Colonic mucosa (tissue), 4 donors: Measurements from ENCODE around the gene KCTD18. TPM values are rescaled to one million over a fixed set of nuclear protein-coding genes. Genes with fewer than 3 reads are reported as not detected.

Experiments used
- DNase-seq: peaks from one replicate; pipeline ENCODE4 v3.0.0-alpha.2; 2020
- H3K27ac ChIP-seq: fragments of 200-600 bp; one replicate; pipeline ENCODE4 v1.8.0; 2021
- H3K27me3 ChIP-seq: fragments of 200-600 bp; one replicate; pipeline ENCODE4 v1.8.0; 2021
- H3K36me3 ChIP-seq: fragments of 200-600 bp; one replicate; pipeline ENCODE4 v1.8.0; 2021
- H3K4me1 ChIP-seq: fragments of 200-600 bp; one replicate; pipeline ENCODE4 v1.8.0; 2021; ENCODE audit warnings: mild to moderate bottlenecking
- H3K4me3 ChIP-seq: fragments of 200-600 bp; one replicate; pipeline ENCODE4 v1.8.0; 2021
- H3K9ac ChIP-seq, 2 donors: one replicate each; pipeline ENCODE4 v1.7.0; 2013; ENCODE audit warnings: control low read depth in 2 of 2, low read depth in 2 of 2, low read length in 2 of 2
- H3K9me3 ChIP-seq: fragments of 200-600 bp; one replicate; pipeline ENCODE4 v1.8.0; 2021
- intact Hi-C: fragments of 100-400 bp; cut with DNase I; formaldehyde crosslinking; loops from one replicate; pipeline ENCODE4 v1.14.1; 2022
- total RNA-seq, 2 donors: library from RNA; stranded (reverse); fragmentation: NEBNext Ultra II Directional in 1 of 2; extraction: Animal tissue kit (Norgen Biotek cat#: 25700) in 1 of 2; gene quantifications; one replicate each; pipeline ENCODE4 v1.2.1, GENCODE V29; 2021
- TF ChIP-seq, protein P1 (sequence below): fragments of 200-600 bp; IDR thresholded peaks from one replicate; pipeline ENCODE4 v1.8.0; 2022; ENCODE audit warnings: antibody characterized with exemption, mild to moderate bottlenecking
- donor health status: healthy.
- donor health status: DM: no; HTN: no; CAD: no.
- donor health status: DM: no; HTN: no; CAD: no.

The KCTD18 gene
- total RNA-seq, 2 donors from 2014 or later: 8.6 to 13.8 TPM

DNA sequence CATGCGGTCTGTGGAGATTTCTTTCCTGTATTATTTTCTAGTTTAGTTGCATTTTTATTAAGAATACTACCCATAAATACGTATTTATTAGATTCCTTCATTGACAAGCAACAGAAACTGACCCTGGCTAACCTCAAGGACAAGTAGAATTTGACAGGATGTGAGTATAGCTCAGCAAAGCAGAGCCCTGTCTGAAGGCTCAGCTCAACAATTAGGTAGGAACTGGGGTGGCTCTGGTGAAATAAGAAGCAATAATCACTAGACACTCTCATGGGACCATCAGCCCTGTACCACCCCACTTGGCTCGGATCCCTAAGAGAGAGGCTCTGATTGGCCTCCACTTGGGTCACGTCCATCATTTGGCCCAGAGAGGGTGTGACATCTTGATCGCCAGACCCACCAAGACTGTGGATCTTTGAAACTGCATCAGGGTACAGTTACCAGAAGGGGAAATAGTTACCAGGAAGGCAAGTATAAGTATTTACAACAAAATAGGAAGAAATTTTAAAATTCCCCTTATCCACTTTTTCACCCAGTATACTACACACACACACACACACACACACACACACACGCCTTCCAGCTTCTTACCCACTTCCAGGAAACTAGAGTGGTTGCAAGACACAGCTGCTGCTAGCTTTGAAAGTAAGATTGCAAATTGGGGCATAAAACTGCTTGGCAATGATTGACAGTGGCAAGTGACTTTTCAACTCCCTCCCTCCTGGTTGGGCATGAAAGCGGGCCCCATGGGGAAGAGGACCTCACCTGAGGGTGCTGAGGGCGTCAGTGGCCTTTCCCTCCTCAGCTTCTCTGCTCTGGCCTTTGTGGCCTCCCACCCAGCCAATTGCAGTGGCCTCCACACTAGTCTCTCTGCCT, 41.8 kb downstream of the KCTD18 start:
- no peaks in the 10 kb centered on the region for H3K4me1 ChIP-seq
- no peaks in the 10 kb centered on the region for H3K36me3 ChIP-seq
- no peaks in the 10 kb centered on the region for H3K27me3 ChIP-seq
- intact Hi-C loops: no loop called here
- no peak overlapping the region for H3K4me3 ChIP-seq
- no peaks in the 10 kb centered on the region for H3K9me3 ChIP-seq
- TF ChIP-seq, protein P1, sequence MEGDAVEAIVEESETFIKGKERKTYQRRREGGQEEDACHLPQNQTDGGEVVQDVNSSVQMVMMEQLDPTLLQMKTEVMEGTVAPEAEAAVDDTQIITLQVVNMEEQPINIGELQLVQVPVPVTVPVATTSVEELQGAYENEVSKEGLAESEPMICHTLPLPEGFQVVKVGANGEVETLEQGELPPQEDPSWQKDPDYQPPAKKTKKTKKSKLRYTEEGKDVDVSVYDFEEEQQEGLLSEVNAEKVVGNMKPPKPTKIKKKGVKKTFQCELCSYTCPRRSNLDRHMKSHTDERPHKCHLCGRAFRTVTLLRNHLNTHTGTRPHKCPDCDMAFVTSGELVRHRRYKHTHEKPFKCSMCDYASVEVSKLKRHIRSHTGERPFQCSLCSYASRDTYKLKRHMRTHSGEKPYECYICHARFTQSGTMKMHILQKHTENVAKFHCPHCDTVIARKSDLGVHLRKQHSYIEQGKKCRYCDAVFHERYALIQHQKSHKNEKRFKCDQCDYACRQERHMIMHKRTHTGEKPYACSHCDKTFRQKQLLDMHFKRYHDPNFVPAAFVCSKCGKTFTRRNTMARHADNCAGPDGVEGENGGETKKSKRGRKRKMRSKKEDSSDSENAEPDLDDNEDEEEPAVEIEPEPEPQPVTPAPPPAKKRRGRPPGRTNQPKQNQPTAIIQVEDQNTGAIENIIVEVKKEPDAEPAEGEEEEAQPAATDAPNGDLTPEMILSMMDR: no peak
- no peak overlapping the region for H3K27ac ChIP-seq
- no peak for DNase-seq
- peak overlapping the region in 1 of 2 donors; percentile 19 for H3K9ac ChIP-seq

GRCh38 chr2:200466425-200467418, 43.1 kb downstream of the KCTD18 start:
- DNase-seq: no peak
- Histone ChIP-seq H3K4me3 (no peak overlapping the region), H3K9ac (no peak overlapping the region), H3K9me3 (no peaks in the 10 kb centered on the region), H3K27ac (no peak overlapping the region), H3K27me3 (no peaks in the 10 kb centered on the region), H3K4me1 (no peaks in the 10 kb centered on the region), H3K36me3 (no peaks in the 10 kb centered on the region)
- intact Hi-C loops: no loop called here
- TF ChIP-seq, protein P1: no peak

DNA sequence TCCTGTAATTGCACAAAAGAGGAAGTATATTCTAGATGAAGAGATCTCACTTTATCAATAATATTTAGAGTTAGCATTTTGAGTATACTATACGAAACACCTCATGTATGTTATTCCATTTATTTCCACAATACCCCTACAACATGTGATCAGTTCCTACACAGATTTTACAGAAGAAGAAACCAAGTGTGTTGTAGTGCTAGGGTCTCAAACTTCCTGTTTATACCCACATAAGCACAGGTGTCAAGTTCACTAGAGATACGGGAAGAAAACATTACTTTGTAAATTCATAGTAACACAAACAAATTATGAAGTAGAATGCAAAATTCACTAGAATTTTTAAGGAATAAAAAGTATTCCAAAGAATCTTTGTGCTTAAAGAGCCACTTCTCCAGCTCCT, 46.4 kb downstream of the KCTD18 start:
- no peaks in the 10 kb centered on the region for H3K36me3 ChIP-seq
- no peak overlapping the region for H3K9ac ChIP-seq

DNA sequence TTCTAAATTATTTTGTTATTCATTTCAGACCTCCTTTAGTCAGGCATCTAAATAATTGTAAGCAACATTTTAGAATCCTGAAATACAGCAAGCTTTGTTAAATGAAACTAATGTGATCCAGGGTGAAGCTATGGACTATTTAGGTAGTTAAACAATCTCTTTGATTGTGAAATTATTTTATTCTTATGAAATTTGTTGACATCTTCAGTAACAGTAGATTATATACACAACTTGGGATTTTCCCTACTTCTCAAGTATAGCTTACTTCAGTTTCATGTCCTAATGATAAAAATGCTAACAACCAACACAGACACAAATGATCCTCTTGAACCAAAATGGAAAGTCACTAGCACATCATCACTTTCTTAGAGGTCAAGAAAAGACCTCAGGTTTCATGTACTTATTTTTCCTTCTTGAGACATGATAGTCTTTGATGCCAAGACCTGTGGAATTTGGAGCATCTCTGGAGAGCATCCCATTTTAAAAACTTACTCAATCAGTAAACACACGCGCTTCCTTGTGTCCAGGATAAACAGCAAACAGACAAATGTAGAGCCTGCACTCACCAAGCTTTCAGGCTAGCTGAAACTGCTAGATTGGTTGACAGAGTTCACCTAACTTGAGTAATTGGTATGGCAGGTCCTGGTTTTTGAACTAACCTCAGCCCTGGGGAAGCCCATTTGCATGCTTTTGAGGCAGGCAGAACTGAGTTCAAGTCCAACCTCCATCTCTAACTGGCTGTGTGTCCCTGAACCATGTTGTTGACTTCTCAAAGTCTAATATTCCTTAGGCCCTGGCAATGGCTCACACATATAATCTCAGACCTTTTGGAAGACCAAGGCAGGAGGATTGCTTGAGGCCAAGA, 47.8 kb downstream of the KCTD18 start:
- intact Hi-C loops: no loop called here
- Histone ChIP-seq H3K4me1 (no peaks in the 10 kb centered on the region), H3K27me3 (no peaks in the 10 kb centered on the region), H3K9me3 (no peaks in the 10 kb centered on the region), H3K9ac (no peak overlapping the region), H3K36me3 (no peaks in the 10 kb centered on the region), H3K27ac (no peak overlapping the region), H3K4me3 (no peak overlapping the region)
- no peak for DNase-seq
- TF ChIP-seq, protein P1: no peak

More for the DNA sequence above, 46.4 kb downstream of the KCTD18 start:
- Histone ChIP-seq H3K27ac (no peak overlapping the region), H3K4me1 (no peaks in the 10 kb centered on the region), H3K9me3 (no peaks in the 10 kb centered on the region), H3K4me3 (no peak overlapping the region), H3K27me3 (no peaks in the 10 kb centered on the region)
- no peak for DNase-seq
- TF ChIP-seq, protein P1: no peak
- intact Hi-C loops: no loop called here

GRCh38 chr2:200459101-200459500, 50.8 kb downstream of the KCTD18 start:
- no peak overlapping the region for H3K9ac ChIP-seq

More at GRCh38 chr2:200459101-200459500, 50.8 kb downstream of the KCTD18 start:
- no peaks in the 10 kb centered on the region for H3K4me1 ChIP-seq
- H3K4me3 ChIP-seq: no peak overlapping the region
- TF ChIP-seq, protein P1: no peak
- intact Hi-C loops: no loop called here
- H3K36me3 ChIP-seq: no peaks in the 10 kb centered on the region
- no peak for DNase-seq
- H3K9me3 ChIP-seq: no peaks in the 10 kb centered on the region
- H3K27ac ChIP-seq: no peak overlapping the region
- no peaks in the 10 kb centered on the region for H3K27me3 ChIP-seq
